Measurements from ENCODE around the gene NGDN.
"Not testable (repeated sequence)": the region's sequence is repeated elsewhere in the genome, so short reads cannot be mapped to it uniquely, and the experiment has no call there.

NGDN gene

DNA sequence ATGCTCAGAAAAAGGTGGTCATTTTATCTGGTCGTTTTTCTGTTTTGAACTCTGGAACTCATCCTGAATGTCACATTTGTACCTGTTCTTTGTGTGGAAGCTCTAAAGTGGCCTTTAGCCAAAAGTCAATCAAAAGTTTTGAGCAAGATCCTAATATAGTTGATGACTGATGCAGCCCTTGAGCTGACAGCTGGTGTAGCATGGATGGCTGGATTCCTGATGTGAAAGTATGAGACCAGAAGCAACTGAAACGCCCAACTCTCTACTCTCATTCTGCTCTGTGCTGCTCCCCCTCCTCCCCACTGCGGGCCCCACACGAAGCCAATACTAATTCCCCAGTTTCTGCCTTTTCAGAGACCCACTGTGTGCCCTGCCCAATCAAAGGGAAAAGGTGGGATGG is 23.7 kb upstream of the NGDN start:
- TF ChIP-seq POLR2A (IDR thresholded peaks at IDR 0.05; ENCODE audit: low read depth, low read length), result no peak
- no peak for DNase-seq (ENCODE audit: insufficient read length, low spot score)
- no peak for FAIRE-seq

DNA sequence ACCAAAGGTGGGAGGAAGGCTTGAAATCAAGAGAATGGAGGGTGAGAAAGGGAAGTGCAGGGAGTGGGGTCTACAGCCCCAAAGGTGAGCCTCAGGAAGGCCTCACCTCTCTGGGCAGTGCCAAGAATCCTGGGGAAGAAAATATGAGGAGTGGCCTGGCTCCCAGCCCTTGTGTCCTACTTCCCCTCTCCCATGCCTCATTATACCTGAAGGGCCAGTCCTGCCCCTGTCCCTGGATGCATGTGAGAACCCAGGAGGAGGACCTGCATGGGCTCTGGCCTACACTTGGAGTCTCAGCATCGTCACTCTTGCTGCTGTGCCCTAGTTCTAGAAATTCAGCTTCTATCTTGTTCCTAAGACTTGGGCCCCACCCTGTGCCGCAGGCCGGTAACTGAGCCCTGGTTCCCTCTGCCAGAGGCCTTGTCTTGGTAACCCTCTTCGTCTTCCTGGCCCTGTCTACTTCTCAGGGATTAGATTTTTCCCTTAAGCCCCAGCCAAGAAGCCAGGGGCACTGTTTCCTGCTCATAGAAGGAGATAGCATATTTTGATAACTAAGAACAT is 23.1 kb upstream of the NGDN start:
- no peak for FAIRE-seq
- DNase-seq (ENCODE audit: insufficient read length, low spot score), result no peak
- TF ChIP-seq POLR2A (IDR thresholded peaks at IDR 0.05; ENCODE audit: low read depth, low read length), result no peak

DNA sequence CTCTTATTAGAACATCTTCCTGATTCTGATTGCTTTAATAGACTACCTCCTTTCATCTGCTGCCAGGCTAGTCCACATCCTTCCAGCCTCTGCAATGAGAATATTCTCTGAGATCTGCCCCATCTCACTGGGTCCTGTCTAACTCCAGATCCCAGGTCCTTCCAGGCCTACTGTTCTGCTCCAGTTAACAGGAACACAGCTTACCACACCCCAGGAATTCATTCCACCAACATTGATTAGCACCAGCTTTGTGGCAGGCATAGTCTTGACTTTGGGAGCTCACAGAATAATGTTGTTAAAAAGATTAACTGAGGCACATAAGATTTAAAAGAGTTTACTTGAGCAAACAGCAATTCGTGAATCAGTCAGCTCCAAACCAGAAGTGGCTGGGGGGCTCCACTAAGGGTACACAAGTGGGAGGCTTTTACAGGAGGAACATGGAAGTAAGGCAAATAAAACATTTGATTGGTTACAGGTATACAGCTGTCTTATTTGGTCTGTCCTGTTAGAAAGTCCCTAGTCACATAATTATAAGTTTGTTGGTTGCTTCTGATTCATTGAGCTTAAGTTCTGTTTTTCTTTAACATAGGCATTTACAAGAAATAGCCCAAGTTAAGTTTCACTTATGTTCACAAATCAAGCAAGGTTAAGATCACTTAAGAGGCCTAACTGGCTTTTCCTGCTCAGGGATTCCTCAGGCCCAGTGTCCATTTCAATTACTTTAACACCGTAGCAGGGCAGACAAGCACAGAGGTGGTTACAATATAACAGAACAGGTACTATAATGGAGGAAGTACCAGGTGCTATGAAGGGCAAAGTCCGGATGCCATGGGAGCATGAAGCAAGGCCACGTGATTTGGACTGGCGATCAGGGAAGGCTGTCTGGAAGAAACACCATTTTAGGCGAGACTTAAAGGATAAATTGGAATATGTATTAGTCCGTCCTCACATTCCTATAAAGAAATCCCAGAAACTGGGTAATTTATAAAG is 21.8 kb upstream of the NGDN start:
- no peak for TF ChIP-seq POLR2A (IDR thresholded peaks at IDR 0.05; ENCODE audit: low read depth, low read length)
- no peak for FAIRE-seq

DNA sequence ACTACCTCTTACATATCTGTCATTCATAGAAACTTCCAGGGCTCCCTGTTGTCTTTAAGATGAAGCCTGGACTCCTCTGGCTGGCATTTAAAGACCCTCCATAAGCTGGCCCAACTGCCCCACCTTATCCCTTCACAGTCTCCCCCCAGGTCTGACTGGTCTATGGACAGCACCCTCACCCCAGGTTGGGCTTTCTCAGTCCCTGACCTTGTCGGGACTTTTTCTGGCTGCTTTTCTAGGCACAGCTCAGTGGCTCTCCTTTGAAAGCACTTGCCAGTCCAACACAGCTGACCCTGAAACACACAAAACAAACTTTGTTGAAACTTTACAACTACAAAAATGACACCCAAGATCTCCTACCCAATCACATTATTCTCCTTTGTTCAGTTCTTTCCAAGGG is 20.2 kb upstream of the NGDN start:
- DNase-seq (ENCODE audit: insufficient read length, low spot score) (no peak), FAIRE-seq (no peak)
- no peak for TF ChIP-seq POLR2A (IDR thresholded peaks at IDR 0.05; ENCODE audit: low read depth, low read length)

More for the DNA sequence above, 21.8 kb upstream of the NGDN start:
- no peak for DNase-seq (ENCODE audit: insufficient read length, low spot score)

- FAIRE-seq (no peak), DNase-seq (ENCODE audit: insufficient read length, low spot score) (no peak)
- TF ChIP-seq POLR2A (IDR thresholded peaks at IDR 0.05; ENCODE audit: low read depth, low read length), result no peak
Measured at GRCh38 chr14:23450379-23450778, 19.1 kb upstream of the NGDN start.

- TF ChIP-seq POLR2A (IDR thresholded peaks at IDR 0.05; ENCODE audit: low read depth, low read length), result no peak
- FAIRE-seq (no peak), DNase-seq (ENCODE audit: insufficient read length, low spot score) (no peak)
Measured at GRCh38 chr14:23452237-23452636, 17.3 kb upstream of the NGDN start.

DNA sequence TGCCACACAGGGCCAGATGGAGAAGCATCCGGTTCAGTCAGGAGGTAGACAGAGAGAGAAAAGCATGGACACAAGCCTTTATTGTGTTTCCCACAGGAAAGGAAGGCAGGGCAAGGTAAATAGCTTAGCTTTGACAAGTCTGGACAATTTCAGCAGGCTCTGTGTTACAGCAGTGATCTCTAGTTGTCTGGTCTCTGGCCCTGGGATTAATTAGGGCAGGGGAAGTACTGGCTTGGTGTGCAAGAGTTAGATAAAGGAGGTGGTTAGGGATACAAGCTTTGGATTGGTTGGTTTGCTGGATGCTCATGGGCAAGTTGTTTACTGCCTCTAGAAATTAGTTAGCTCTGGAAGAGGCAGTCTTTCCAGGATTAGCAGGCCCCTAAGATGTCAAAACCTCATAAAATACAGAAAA is 15.1 kb upstream of the NGDN start:
- FAIRE-seq (no peak), DNase-seq (ENCODE audit: insufficient read length, low spot score) (no peak)
- no peak for TF ChIP-seq POLR2A (IDR thresholded peaks at IDR 0.05; ENCODE audit: low read depth, low read length)

DNA sequence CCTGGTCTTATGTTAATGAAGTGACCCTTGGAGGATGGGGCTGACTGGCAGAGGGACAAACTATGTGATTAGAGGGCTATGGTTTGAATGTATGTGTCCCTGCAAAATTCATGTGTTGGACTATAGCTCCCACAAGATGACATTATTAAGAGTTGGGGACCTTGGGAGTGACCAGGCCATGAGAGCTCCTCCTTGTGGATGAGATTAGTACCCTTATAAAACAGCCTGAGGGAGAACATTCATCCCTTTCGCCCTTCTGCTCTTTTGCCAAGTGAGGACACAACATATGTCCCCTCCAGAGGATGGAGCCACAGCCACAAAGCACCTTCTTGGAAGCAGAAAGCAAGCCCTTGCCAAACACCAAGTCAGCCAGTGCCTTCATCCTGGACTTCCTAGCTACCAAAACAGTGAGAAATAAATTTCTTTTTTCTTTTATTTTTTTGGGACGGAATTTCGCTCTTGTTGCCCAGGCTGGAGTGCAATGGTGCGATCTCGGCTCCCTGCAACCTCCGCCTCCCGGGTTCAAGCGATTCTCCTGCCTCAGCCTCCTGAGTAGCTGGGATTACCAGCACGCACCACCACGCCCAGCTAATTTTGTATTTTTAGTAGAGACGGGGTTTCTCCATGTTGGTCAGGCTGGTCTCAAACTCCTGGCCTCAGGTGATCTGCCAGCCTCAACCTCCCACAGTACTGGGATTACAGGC is 12.5 kb upstream of the NGDN start:
- not testable (repeated sequence) for FAIRE-seq; DNase-seq (ENCODE audit: insufficient read length, low spot score)

DNA sequence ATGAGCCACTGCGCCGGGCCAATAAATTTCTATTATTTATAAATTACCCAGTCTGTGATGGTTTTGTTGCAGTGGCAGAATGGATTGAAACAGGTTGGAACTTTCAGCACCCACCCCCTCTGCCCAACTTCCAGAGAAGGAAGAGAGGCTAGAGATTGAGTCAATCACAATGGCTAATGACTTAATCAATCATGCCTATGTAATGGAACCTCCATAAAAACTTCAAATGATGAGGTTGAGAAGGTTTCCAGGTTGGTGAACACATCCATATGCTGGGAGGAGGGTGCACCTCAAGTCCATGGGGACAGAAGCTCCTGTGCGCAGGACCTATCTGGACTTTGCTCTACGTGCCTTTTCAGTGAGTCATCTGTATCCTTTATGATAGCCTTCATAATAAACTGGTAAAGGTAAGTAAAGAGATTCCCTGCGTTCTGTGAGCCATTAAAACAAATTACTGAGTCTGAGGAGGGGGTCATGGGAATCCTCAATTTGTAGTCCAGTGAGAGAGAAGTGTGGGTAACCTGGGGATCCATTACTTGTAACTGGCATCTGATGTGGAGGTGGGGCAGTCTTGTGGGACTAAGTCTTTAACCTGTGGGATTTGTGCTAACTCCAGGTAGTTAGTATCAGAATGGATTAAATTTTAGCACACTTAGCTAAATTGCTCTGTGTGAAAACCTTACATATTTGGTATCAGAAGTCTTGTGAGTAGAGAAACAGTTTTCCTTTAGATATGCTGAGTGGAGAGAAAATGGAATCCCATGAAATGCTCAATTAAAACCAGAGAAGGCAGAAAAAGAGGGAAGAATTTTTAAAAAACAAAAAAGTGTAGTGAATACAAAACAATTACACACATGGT is 11.7 kb upstream of the NGDN start:
- no peak for TF ChIP-seq POLR2A (IDR thresholded peaks at IDR 0.05; ENCODE audit: low read depth, low read length)
- no peak for DNase-seq (ENCODE audit: insufficient read length, low spot score)
- FAIRE-seq, result no peak

GRCh38 chr14:23460960-23461359 is 8.5 kb upstream of the NGDN start:
- FAIRE-seq, result no peak
- DNase-seq (ENCODE audit: insufficient read length, low spot score), result no peak
- no peak for TF ChIP-seq POLR2A (IDR thresholded peaks at IDR 0.05; ENCODE audit: low read depth, low read length)

GRCh38 chr14:23464700-23465099 is 4.8 kb upstream of the NGDN start:
- DNase-seq (ENCODE audit: insufficient read length, low spot score), result no peak
- no peak for FAIRE-seq
- TF ChIP-seq POLR2A (IDR thresholded peaks at IDR 0.05; ENCODE audit: low read depth, low read length), result no peak

GRCh38 chr14:23465261-23465660 is 4.2 kb upstream of the NGDN start:
- no peak for DNase-seq (ENCODE audit: insufficient read length, low spot score)
- no peak for FAIRE-seq
- TF ChIP-seq POLR2A (IDR thresholded peaks at IDR 0.05; ENCODE audit: low read depth, low read length), result no peak

- FAIRE-seq (no peak), DNase-seq (ENCODE audit: insufficient read length, low spot score) (no peak)
- no peak for TF ChIP-seq POLR2A (IDR thresholded peaks at IDR 0.05; ENCODE audit: low read depth, low read length)
Measured at GRCh38 chr14:23468704-23469126, 788 bp upstream of the NGDN start.
